Progenitor cell of endocrine pancreas (in vitro differentiated cells): ENCODE data around the gene CCDC136. TPM values are rescaled to one million over a fixed set of nuclear protein-coding genes. Genes with fewer than 3 reads are reported as not detected.

Source experiments
- DNase-seq: peaks from one replicate; pipeline ENCODE4 v3.0.0; 2021; ENCODE audit warnings: low spot score; ENCODE audit not compliant: unreplicated experiment
- H3K27ac Mint-ChIP-seq: 2 replicates; pipeline ENCODE4 v1.8.0; 2021; ENCODE audit warnings: mild to moderate bottlenecking, moderate library complexity, mixed read lengths
- H3K27me3 Mint-ChIP-seq: 2 replicates; pipeline ENCODE4 v1.8.0; 2021; ENCODE audit warnings: mixed read lengths
- H3K36me3 Mint-ChIP-seq: 2 replicates; pipeline ENCODE4 v1.8.0; 2022; ENCODE audit warnings: mixed read lengths; ENCODE audit not compliant: insufficient read depth
- H3K4me1 Mint-ChIP-seq: 2 replicates; pipeline ENCODE4 v1.8.0; 2021; ENCODE audit warnings: low read depth, mixed read lengths
- H3K4me3 Mint-ChIP-seq: 2 replicates; pipeline ENCODE4 v1.8.0; 2021; ENCODE audit warnings: low read depth, mild to moderate bottlenecking, moderate library complexity, mixed read lengths
- H3K9me3 Mint-ChIP-seq: 2 replicates; pipeline ENCODE4 v1.8.0; 2021; ENCODE audit warnings: low read depth, mixed read lengths
- CTCF ChIP-seq: fragments of 200-600 bp; sonication (generic); IDR thresholded peaks from one replicate; pipeline ENCODE4 v1.5.0; 2021; ENCODE audit warnings: antibody characterized with exemption, mild to moderate bottlenecking; ENCODE audit not compliant: unreplicated experiment
- total RNA-seq: library from RNA; stranded (reverse); gene quantifications from 2 replicates; pipeline ENCODE4 v1.2.1, GENCODE V29; 2021

The CCDC136 gene
- total RNA-seq, 1 donor from 2014 or later: 74.2 TPM

GRCh38 chr7:128852537-128853254 lies 60.9 kb downstream of the CCDC136 start:
- Mint-ChIP-seq H3K4me1 (no peaks in the 10 kb centered on the region), H3K36me3 (no peaks in the 10 kb centered on the region), H3K27me3 (peaks cover 2% of the 10 kb centered on the region), H3K4me3 (no peak overlapping the region), H3K27ac (no peak overlapping the region), H3K9me3 (no peaks in the 10 kb centered on the region)
- TF ChIP-seq CTCF: no peak
- DNase-seq: no peak

- Mint-ChIP-seq H3K27ac (no peak overlapping the region), H3K27me3 (peaks cover 2% of the 10 kb centered on the region), H3K36me3 (no peaks in the 10 kb centered on the region), H3K4me1 (no peaks in the 10 kb centered on the region), H3K9me3 (no peaks in the 10 kb centered on the region), H3K4me3 (no peak overlapping the region)
- no peak for DNase-seq
- TF ChIP-seq CTCF: no peak
Measured at GRCh38 chr7:128853799-128854198, 62.0 kb downstream of the CCDC136 start.

GRCh38 chr7:128854396-128854795 lies 62.6 kb downstream of the CCDC136 start:
- Mint-ChIP-seq H3K9me3 (no peaks in the 10 kb centered on the region), H3K4me1 (no peaks in the 10 kb centered on the region), H3K36me3 (no peaks in the 10 kb centered on the region), H3K27me3 (peaks cover 2% of the 10 kb centered on the region), H3K4me3 (no peak overlapping the region), H3K27ac (no peak overlapping the region)
- TF ChIP-seq CTCF: no peak
- no peak for DNase-seq

GRCh38 chr7:128855559-128855958 lies 63.8 kb downstream of the CCDC136 start:
- DNase-seq: no peak
- Mint-ChIP-seq H3K27me3 (no peaks in the 10 kb centered on the region), H3K36me3 (no peaks in the 10 kb centered on the region), H3K4me3 (no peak overlapping the region), H3K27ac (no peak overlapping the region), H3K9me3 (no peaks in the 10 kb centered on the region), H3K4me1 (no peaks in the 10 kb centered on the region)
- no peak for TF ChIP-seq CTCF

DNA sequence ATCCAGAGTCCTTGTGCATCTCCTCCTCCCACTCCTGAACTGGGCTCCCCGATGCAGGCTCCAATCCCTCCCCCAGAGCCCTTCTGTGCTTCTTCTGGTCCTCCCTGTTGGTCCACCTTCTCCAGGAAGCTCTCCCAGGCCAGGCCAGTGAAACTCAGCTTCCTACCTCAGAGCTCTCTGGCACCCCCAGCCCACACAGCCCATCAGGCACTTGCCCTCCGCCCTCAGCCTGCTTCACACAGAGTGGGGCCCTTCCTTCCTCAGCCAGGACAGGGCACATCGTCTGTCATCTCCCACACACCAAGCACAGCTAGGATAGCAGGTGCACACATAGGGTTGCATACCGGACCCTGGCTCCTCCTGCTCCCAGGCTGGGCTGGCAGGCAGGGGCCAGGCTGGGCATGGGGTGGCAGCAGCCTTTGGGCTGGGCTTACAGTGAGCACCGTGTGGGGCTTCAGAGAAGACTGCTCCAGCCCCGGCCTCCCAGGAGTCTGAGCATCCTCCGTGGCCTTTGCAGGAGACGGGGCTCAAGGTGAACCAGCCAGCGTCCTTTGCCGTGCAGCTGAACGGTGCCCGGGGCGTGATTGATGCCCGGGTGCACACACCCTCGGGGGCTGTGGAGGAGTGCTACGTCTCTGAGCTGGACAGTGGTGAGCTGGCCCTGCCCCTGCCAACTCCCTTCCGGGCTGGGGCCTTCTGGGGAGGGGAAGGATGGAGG lies 64.4 kb downstream of the CCDC136 start:
- Mint-ChIP-seq H3K27me3 (no peaks in the 10 kb centered on the region), H3K9me3 (no peaks in the 10 kb centered on the region), H3K27ac (no peak overlapping the region), H3K4me3 (no peak overlapping the region), H3K4me1 (no peaks in the 10 kb centered on the region), H3K36me3 (no peaks in the 10 kb centered on the region)
- no peak for DNase-seq
- TF ChIP-seq CTCF: no peak
